PC-3 (cell line): ENCODE measurements around the gene RPL31.

ENCODE experiments used
- EZH2 ChIP-seq: fragments of 300-600 bp; sonication (generic); IDR thresholded peaks from one replicate; pipeline ENCODE4 v1.6.1; 2017; ENCODE audit warnings: antibody characterized with exemption, mild to moderate bottlenecking, low read length; ENCODE audit not compliant: unreplicated experiment
- EZH2phosphoT487 ChIP-seq: fragments of 300-600 bp; sonication (generic); IDR thresholded peaks from 2 replicates; pipeline ENCODE4 v1.6.1; 2018; ENCODE audit warnings: mild to moderate bottlenecking, antibody characterized with exemption, low read length, borderline replicate concordance
- TF ChIP-seq, protein P1 (sequence below): fragments of 300-600 bp; sonication (generic); conservative IDR thresholded peaks from 2 replicates; pipeline ENCODE4 v1.5.1; 2017; ENCODE audit warnings: antibody characterized with exemption, low read depth, mild to moderate bottlenecking, low read length

DNA sequence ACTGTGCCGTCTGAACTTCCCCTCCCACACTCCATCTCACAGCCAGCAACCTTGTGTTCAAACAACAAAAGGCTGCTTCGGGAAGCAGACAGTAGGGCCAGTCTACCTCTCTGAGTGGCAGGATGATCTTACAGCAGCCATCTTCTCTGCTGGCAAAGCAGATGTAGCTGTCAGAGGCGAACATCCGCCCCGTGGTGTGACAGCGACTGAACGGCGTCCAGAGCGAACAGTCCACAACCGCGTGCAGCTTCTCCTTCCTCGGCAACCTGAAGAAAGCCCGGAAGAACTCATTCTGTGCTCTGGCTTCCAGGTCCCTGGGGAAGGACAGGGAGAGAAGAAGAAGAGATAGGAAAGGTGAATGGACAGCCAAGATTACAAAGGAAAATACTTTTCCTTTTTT is 38.0 kb downstream of the RPL31 start:
- TF ChIP-seq, protein P1, sequence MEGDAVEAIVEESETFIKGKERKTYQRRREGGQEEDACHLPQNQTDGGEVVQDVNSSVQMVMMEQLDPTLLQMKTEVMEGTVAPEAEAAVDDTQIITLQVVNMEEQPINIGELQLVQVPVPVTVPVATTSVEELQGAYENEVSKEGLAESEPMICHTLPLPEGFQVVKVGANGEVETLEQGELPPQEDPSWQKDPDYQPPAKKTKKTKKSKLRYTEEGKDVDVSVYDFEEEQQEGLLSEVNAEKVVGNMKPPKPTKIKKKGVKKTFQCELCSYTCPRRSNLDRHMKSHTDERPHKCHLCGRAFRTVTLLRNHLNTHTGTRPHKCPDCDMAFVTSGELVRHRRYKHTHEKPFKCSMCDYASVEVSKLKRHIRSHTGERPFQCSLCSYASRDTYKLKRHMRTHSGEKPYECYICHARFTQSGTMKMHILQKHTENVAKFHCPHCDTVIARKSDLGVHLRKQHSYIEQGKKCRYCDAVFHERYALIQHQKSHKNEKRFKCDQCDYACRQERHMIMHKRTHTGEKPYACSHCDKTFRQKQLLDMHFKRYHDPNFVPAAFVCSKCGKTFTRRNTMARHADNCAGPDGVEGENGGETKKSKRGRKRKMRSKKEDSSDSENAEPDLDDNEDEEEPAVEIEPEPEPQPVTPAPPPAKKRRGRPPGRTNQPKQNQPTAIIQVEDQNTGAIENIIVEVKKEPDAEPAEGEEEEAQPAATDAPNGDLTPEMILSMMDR, result no peak
- no peak for TF ChIP-seq EZH2
- TF ChIP-seq EZH2phosphoT487, result no peak
